HCT116 (cell line): ENCODE data around the gene GPS2.
"Not testable (repeated sequence)": the region's sequence is repeated elsewhere in the genome, so short reads cannot be mapped to it uniquely, and the experiment has no call there.

ENCODE experiments used
- EGR1 ChIP-seq: IDR thresholded peaks from 2 replicates; pipeline ENCODE4 v1.6.1; 2012; ENCODE audit warnings: low read depth
- JUND ChIP-seq: IDR thresholded peaks from 2 replicates; pipeline ENCODE4 v1.6.1; 2012
- MAX ChIP-seq: IDR thresholded peaks from 2 replicates; pipeline ENCODE4 v1.6.1; 2012
- POLR2A ChIP-seq: IDR thresholded peaks from 2 replicates; pipeline ENCODE4 v1.7.0; 2011; ENCODE audit warnings: borderline replicate concordance; ENCODE audit not compliant: insufficient read depth, insufficient read length; ENCODE audit errors: extremely low read depth
- POLR2AphosphoS5 ChIP-seq: IDR thresholded peaks from 2 replicates; pipeline ENCODE4 v1.6.1; 2011; ENCODE audit warnings: mild to moderate bottlenecking, low read depth, low read length, moderate library complexity
- SIN3A ChIP-seq: IDR thresholded peaks from 2 replicates; pipeline ENCODE4 v1.6.1; 2012; ENCODE audit warnings: low read depth
- SRF ChIP-seq: IDR thresholded peaks from 2 replicates; pipeline ENCODE4 v1.6.1; 2012; ENCODE audit warnings: low read depth
- ZFX ChIP-seq: fragments of 450-650 bp; IDR thresholded peaks from 2 replicates; pipeline ENCODE4 v1.6.1; 2017
- ZNF274 ChIP-seq: fragments of 200-500 bp; sonication (Bioruptor generic); IDR thresholded peaks from 2 replicates; pipeline ENCODE4 v1.6.1; 2014; ENCODE audit warnings: mild to moderate bottlenecking, low read depth, low read length, inconsistent platforms
- TF ChIP-seq, protein P1 (sequence below), 3 experiments: fragments of 200-600 bp in 1 of 3; sonication (generic) in 1 of 3; IDR thresholded peaks in 2 of 3; conservative IDR thresholded peaks in 1 of 3; 2 replicates each; pipeline ENCODE4 v1.5.1; 2012 to 2017; ENCODE audit warnings: low read depth in 2 of 3, low read length in 2 of 3, antibody characterized with exemption in 1 of 3, borderline replicate concordance in 1 of 3, control low read depth in 1 of 3, mild to moderate bottlenecking in 1 of 3, mixed read lengths in 1 of 3, mixed run types in 1 of 3, moderate library complexity in 1 of 3; ENCODE audit not compliant: insufficient read depth in 1 of 3

DNA sequence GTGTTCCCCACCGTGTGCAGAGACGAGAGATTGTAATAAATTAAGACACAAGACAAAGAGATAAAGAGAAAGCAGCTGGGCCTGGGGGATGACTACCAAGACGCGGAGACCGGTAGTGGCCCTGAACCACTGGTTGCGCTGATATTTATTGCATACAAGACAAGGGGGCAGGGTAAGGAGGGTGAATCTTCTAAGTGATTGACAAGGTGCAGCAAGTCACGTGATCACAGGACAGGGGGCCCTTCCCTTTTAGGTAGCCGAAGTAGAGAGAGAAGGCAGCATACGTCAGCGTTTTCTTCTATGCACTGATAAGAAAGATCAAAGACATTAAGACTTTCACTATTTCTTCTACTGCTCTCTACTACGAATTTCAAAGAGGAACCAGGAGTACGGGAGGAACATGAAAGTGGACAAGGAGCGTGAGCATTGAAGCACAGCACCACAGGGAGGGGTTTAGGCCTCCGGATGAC, 17.5 kb upstream of the GPS2 start:
- TF ChIP-seq, protein P1, sequence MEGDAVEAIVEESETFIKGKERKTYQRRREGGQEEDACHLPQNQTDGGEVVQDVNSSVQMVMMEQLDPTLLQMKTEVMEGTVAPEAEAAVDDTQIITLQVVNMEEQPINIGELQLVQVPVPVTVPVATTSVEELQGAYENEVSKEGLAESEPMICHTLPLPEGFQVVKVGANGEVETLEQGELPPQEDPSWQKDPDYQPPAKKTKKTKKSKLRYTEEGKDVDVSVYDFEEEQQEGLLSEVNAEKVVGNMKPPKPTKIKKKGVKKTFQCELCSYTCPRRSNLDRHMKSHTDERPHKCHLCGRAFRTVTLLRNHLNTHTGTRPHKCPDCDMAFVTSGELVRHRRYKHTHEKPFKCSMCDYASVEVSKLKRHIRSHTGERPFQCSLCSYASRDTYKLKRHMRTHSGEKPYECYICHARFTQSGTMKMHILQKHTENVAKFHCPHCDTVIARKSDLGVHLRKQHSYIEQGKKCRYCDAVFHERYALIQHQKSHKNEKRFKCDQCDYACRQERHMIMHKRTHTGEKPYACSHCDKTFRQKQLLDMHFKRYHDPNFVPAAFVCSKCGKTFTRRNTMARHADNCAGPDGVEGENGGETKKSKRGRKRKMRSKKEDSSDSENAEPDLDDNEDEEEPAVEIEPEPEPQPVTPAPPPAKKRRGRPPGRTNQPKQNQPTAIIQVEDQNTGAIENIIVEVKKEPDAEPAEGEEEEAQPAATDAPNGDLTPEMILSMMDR (IDR thresholded peaks at IDR 0.05 in 2 of 3, conservative IDR thresholded peaks at IDR 0.05 in 1 of 3; ENCODE audit: borderline replicate concordance in 1 of 3, insufficient read depth in 1 of 3, low read depth in 2 of 3, low read length in 2 of 3) = not testable (repeated sequence)
- not testable (repeated sequence) for TF ChIP-seq POLR2AphosphoS5, SRF, POLR2A, MAX, EGR1, ZNF274, JUND, SIN3A, ZFX
